H9 (cell line): ENCODE results near the gene DDX51. TPM values are rescaled to one million over a fixed set of nuclear protein-coding genes. Genes with fewer than 3 reads are reported as not detected.

Source experiments
- DNase-seq: peaks from one replicate; pipeline ENCODE4 v3.0.0-alpha.2; 2017
- H2AFZ ChIP-seq: one replicate; pipeline ENCODE4 v1.6.1; 2013; ENCODE audit warnings: mild to moderate bottlenecking, low read length, control low read depth, moderate library complexity
- H2AK5ac ChIP-seq: 2 replicates; pipeline ENCODE4 v1.6.1; 2013; ENCODE audit warnings: low read length, control low read depth, mixed read lengths; ENCODE audit not compliant: insufficient read length
- H2BK120ac ChIP-seq: one replicate; pipeline ENCODE4 v1.6.1; 2013; ENCODE audit warnings: low read depth, mild to moderate bottlenecking, low read length, control low read depth, inconsistent platforms; ENCODE audit not compliant: poor library complexity, severe bottlenecking
- H2BK12ac ChIP-seq: 2 replicates; pipeline ENCODE4 v1.6.1; 2013; ENCODE audit warnings: low read length, control low read depth, mixed read lengths, low read depth; ENCODE audit not compliant: insufficient read length
- H2BK15ac ChIP-seq: 2 replicates; pipeline ENCODE4 v1.6.1; 2013; ENCODE audit warnings: low read depth, low read length, control low read depth
- H2BK20ac ChIP-seq: one replicate; pipeline ENCODE4 v1.6.1; 2013; ENCODE audit warnings: low read depth, mild to moderate bottlenecking, low read length, control low read depth, inconsistent platforms; ENCODE audit not compliant: poor library complexity, severe bottlenecking
- H2BK5ac ChIP-seq: 2 replicates; pipeline ENCODE4 v1.6.1; 2013; ENCODE audit warnings: low read length, control low read depth, mixed read lengths; ENCODE audit not compliant: insufficient read length
- H3K14ac ChIP-seq: 2 replicates; pipeline ENCODE4 v1.6.1; 2013; ENCODE audit warnings: low read length, control low read depth; ENCODE audit not compliant: insufficient read depth
- H3K18ac ChIP-seq: 2 replicates; pipeline ENCODE4 v1.6.1; 2013; ENCODE audit warnings: low read depth, mild to moderate bottlenecking, mixed read lengths, low read length, control low read depth; ENCODE audit not compliant: insufficient read length
- H3K23ac ChIP-seq: 2 replicates; pipeline ENCODE4 v1.6.1; 2013; ENCODE audit warnings: low read length, control low read depth, mixed read lengths, low read depth; ENCODE audit not compliant: insufficient read length
- H3K23me2 ChIP-seq: 2 replicates; pipeline ENCODE4 v1.6.1; 2013; ENCODE audit warnings: low read depth, mild to moderate bottlenecking, mixed read lengths, low read length, control low read depth; ENCODE audit not compliant: insufficient read length, poor library complexity, severe bottlenecking
- H3K27ac ChIP-seq: 2 replicates; pipeline ENCODE4 v1.5.1; 2013; ENCODE audit warnings: low read length, control low read depth, mixed read lengths, low read depth; ENCODE audit not compliant: insufficient read length
- H3K27me3 ChIP-seq: 2 replicates; pipeline ENCODE4 v1.6.1; 2013; ENCODE audit warnings: low read length, control low read depth, inconsistent platforms; ENCODE audit not compliant: insufficient read depth
- H3K4ac ChIP-seq: 2 replicates; pipeline ENCODE4 v1.6.1; 2013; ENCODE audit warnings: low read depth, mild to moderate bottlenecking, control low read depth, inconsistent platforms, low read length, moderate library complexity
- H3K4me1 ChIP-seq: 2 replicates; pipeline ENCODE4 v1.6.1; 2013; ENCODE audit warnings: low read length, control low read depth, inconsistent platforms; ENCODE audit not compliant: insufficient read depth
- H3K4me2 ChIP-seq: 2 replicates; pipeline ENCODE4 v1.6.1; 2013; ENCODE audit warnings: low read length, control low read depth, mixed read lengths; ENCODE audit not compliant: insufficient read length, insufficient read depth
- H3K56ac ChIP-seq: 2 replicates; pipeline ENCODE4 v1.6.1; 2013; ENCODE audit warnings: low read depth, mild to moderate bottlenecking, mixed read lengths, low read length, control low read depth; ENCODE audit not compliant: insufficient read length
- H3K79me1 ChIP-seq: 2 replicates; pipeline ENCODE4 v1.6.1; 2013; ENCODE audit warnings: low read depth, mild to moderate bottlenecking, moderate library complexity, low read length, control low read depth, inconsistent platforms; ENCODE audit not compliant: insufficient read depth, poor library complexity, severe bottlenecking
- H3K79me2 ChIP-seq: 2 replicates; pipeline ENCODE4 v1.6.1; 2013; ENCODE audit warnings: low read length, control low read depth, inconsistent platforms; ENCODE audit not compliant: insufficient read depth
- H3K9ac ChIP-seq: 2 replicates; pipeline ENCODE4 v1.6.1; 2013; ENCODE audit warnings: low read length, control low read depth, mixed read lengths; ENCODE audit not compliant: insufficient read length; ENCODE audit errors: extremely low read depth
- H3K9me3 ChIP-seq: one replicate; pipeline ENCODE4 v1.6.1; 2013; ENCODE audit warnings: low read depth, low read length, inconsistent platforms; ENCODE audit not compliant: control insufficient read depth
- H3T11ph ChIP-seq: one replicate; pipeline ENCODE4 v1.6.1; 2013; ENCODE audit warnings: mild to moderate bottlenecking, low read length, control low read depth, inconsistent platforms
- H4K20me1 ChIP-seq: one replicate; pipeline ENCODE4 v1.6.1; 2013; ENCODE audit not compliant: control insufficient read depth, insufficient read length, insufficient read depth
- H4K5ac ChIP-seq: 2 replicates; pipeline ENCODE4 v1.6.1; 2013; ENCODE audit warnings: low read depth, mild to moderate bottlenecking, mixed read lengths, low read length, control low read depth; ENCODE audit not compliant: insufficient read length
- H4K8ac ChIP-seq: replicated peaks from 2 replicates; pipeline ENCODE4 v1.6.1; 2013; ENCODE audit warnings: low read length, control low read depth, mixed read lengths, low read depth; ENCODE audit not compliant: insufficient read length
- H4K91ac ChIP-seq: 2 replicates; pipeline ENCODE4 v1.6.1; 2013; ENCODE audit warnings: low read depth, mild to moderate bottlenecking, moderate library complexity, mixed read lengths, low read length, control low read depth; ENCODE audit not compliant: insufficient read length
- H3K27ac Mint-ChIP-seq, 3 experiments: 2 replicates in 2 of 3; 3 replicates in 1 of 3; pipeline ENCODE4 v1.8.0; 2020 to 2021; ENCODE audit warnings: mixed read lengths in 3 of 3, mild to moderate bottlenecking in 1 of 3, moderate library complexity in 1 of 3
- H3K27me3 Mint-ChIP-seq: 2 replicates; pipeline ENCODE4 v1.8.0; 2021; ENCODE audit warnings: low read depth, mild to moderate bottlenecking, moderate library complexity, mixed read lengths
- H3K36me3 Mint-ChIP-seq, 3 experiments: 2 replicates in 2 of 3; 3 replicates in 1 of 3; pipeline ENCODE4 v1.8.0; 2020 to 2021; ENCODE audit warnings: low read depth in 3 of 3, mixed read lengths in 3 of 3; ENCODE audit not compliant: insufficient read depth in 1 of 3
- H3K4me1 Mint-ChIP-seq, 2 experiments: 2 replicates each; pipeline ENCODE4 v1.8.0; 2020; ENCODE audit warnings: mixed read lengths in 2 of 2
- H3K4me3 Mint-ChIP-seq, 2 experiments: 2 replicates in 1 of 2; 3 replicates in 1 of 2; pipeline ENCODE4 v1.8.0; 2020 to 2021; ENCODE audit warnings: mild to moderate bottlenecking in 2 of 2, mixed read lengths in 2 of 2, moderate library complexity in 1 of 2
- H3K9me3 Mint-ChIP-seq, 2 experiments: 2 replicates in 1 of 2; 3 replicates in 1 of 2; pipeline ENCODE4 v1.8.0; 2020; ENCODE audit warnings: mild to moderate bottlenecking in 2 of 2, mixed read lengths in 2 of 2, moderate library complexity in 1 of 2
- CTCF ChIP-seq: fragments of 200-600 bp; sonication (generic); conservative IDR thresholded peaks from 3 replicates; pipeline ENCODE4 v1.8.0; 2021; ENCODE audit warnings: antibody characterized with exemption, mild to moderate bottlenecking
- WGBS: extraction: QIAGEN DNeasy Blood & Tissue Kit; methylation state at CpG from one replicate; pipeline ENCODE4 v1.1.7; 2013; ENCODE audit warnings: missing lambda C conversion rate, low lambda C conversion rate, mixed read lengths; ENCODE audit not compliant: insufficient read length; ENCODE audit errors: extremely low coverage; 5-methylcytosine and 5-hydroxymethylcytosine counted together
- total RNA-seq: library from RNA; stranded (reverse); gene quantifications from 2 replicates; pipeline ENCODE4 v1.2.1, GENCODE V29; 2021

Gene DDX51
- total RNA-seq, 1 experiment from 2014 or later: 37.9 TPM

- H3K23ac ChIP-seq: no peak overlapping the region
- H3K9ac ChIP-seq: no peak overlapping the region
- peaks cover 22 to 33% (median 30%) of the 10 kb centered on the region in 3 experiments for H3K36me3 Mint-ChIP-seq
- no peaks in the 10 kb centered on the region for H4K20me1 ChIP-seq
- no peak overlapping the region for H3K4me2 ChIP-seq
- H3K79me2 ChIP-seq: peaks cover 5% of the 10 kb centered on the region; the same call in 1 of the 2 replicates
- H3K27ac ChIP-seq: no peak overlapping the region
- H2BK15ac ChIP-seq: no peak overlapping the region
- H3K9me3 Mint-ChIP-seq: no peaks in the 10 kb centered on the region
- H3K14ac ChIP-seq: no peak overlapping the region
- TF ChIP-seq CTCF: no peak
- no peaks in the 10 kb centered on the region for H3K27me3 ChIP-seq
- H4K5ac ChIP-seq: no peak overlapping the region
- H3K56ac ChIP-seq: no peak overlapping the region
- no CpG with 5 or more reads among the region's 19 CpGs for WGBS
- no peak overlapping the region for H3T11ph ChIP-seq
- H3K4me3 Mint-ChIP-seq: peak overlapping the region; percentile 83 to 89; a peak in 2 of 5 replicates
- H4K91ac ChIP-seq: no peak overlapping the region
- no peak for DNase-seq
- H3K9me3 ChIP-seq: no peaks in the 10 kb centered on the region
- peaks cover 3% of the 10 kb centered on the region; the same call in 1 of the 2 replicates for H3K4me1 ChIP-seq
- no peak overlapping the region for H3K18ac ChIP-seq
- H3K23me2 ChIP-seq: peaks cover 5% of the 10 kb centered on the region
- H3K4ac ChIP-seq: no peak overlapping the region
- H3K4me1 Mint-ChIP-seq: peaks cover 7 to 10% of the 10 kb centered on the region in 2 experiments
- no peak overlapping the region for H2BK12ac ChIP-seq
- no peak overlapping the region for H3K27ac Mint-ChIP-seq
- no peak overlapping the region for H2AK5ac ChIP-seq
- no peak overlapping the region for H4K8ac ChIP-seq
- H2BK5ac ChIP-seq: no peak overlapping the region
- H3K27me3 Mint-ChIP-seq: no peaks in the 10 kb centered on the region; the same call in 1 of the 2 replicates
- no peak overlapping the region for H2BK20ac ChIP-seq
- H2AFZ ChIP-seq: no peak overlapping the region
- H3K79me1 ChIP-seq: peaks cover 12% of the 10 kb centered on the region
- H2BK120ac ChIP-seq: no peak overlapping the region
Observed at GRCh38 chr12:132146772-132147422, 2.8 kb upstream of the DDX51 start.
